GM18508 (cell line): ENCODE measurements around the gene ZFP3.
"Not testable (repeated sequence)": the region's sequence is repeated elsewhere in the genome, so short reads cannot be mapped to it uniquely, and the experiment has no call there.

Source experiments
- ATAC-seq: cut with Tn5 transposase; IDR thresholded peaks from one replicate; pipeline ENCODE4 v1.9.1; 2021; ENCODE audit warnings: moderate number of reproducible peaks; ENCODE audit not compliant: insufficient read depth, unreplicated experiment

The ZFP3 gene

DNA sequence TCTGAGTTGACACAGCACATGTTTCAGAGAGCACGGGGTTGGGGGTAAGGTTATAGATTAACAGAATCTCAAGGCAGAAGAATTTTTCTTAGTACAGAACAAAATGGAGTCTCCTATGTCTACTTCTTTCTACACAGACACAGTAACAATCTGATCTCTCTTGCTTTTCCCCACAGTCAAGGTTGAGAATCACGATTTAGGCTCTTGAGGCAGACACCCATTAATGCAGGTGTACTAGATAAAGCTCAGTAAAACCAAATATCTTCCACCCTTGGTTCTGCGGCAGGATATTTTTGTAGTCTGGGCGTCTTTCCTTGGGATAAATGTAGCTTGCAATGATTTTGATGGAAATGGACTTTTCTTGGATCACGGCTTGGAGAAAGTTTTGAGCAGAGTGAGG lies 2.8 kb upstream of the ZFP3 start:
- not testable (repeated sequence) for ATAC-seq

DNA sequence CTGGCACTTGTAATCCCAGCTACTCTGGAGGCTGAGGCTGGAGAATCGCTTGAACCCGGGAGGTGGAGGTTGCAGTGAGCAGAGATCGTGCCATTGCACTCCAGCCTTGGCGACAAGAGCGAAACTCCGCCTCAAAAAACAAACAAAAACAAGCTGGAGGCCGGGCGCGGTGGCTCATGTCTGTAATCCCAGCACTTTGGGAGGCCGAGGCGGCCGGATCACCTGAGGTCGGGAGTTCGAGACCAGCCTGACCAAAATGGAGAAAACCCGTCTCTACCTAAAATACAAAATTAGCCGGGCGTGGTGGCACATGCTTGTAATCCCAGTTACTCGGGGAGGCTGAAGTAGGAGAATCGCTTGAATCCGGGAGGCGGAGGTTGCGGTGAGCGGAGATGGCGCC lies 992 bp upstream of the ZFP3 start:
- ATAC-seq: not testable (repeated sequence)

DNA sequence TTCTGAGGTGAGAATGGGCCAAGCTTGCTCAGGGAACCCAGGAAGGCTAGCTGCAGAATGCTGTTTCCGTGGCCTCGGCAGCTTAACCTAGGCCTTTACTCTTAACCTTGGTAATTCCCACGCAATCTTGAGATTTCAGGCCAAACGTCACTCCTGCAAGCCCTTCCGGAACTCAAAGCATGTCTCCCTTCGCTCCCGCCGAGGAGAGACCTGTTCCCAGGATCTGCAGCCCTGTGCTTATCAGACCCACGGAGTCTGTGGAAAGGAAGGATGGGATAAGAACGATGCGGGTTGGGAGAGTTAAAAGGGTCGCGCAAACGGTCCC lies 524 bp upstream of the ZFP3 start:
- ATAC-seq: no peak

DNA sequence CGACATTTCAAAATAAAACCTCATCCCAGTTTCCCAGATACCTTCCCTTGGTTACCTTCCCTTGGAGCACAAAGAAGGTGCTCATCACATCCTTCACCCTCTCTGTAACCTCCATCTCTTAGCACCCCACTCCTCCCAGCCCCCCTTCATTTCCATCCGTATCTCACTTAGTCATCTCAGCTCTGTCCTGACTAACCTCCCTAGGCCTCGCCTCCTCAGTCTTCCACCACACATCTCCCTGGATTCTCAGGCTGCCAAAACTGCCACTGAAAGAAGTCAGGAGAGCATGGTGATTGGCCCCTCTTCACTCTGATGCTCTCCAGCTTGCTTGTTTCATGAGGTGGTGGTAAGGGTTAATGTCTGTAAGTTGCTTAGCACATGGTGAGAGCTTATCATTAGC lies 2.3 kb downstream of the ZFP3 start:
- no peak for ATAC-seq

DNA sequence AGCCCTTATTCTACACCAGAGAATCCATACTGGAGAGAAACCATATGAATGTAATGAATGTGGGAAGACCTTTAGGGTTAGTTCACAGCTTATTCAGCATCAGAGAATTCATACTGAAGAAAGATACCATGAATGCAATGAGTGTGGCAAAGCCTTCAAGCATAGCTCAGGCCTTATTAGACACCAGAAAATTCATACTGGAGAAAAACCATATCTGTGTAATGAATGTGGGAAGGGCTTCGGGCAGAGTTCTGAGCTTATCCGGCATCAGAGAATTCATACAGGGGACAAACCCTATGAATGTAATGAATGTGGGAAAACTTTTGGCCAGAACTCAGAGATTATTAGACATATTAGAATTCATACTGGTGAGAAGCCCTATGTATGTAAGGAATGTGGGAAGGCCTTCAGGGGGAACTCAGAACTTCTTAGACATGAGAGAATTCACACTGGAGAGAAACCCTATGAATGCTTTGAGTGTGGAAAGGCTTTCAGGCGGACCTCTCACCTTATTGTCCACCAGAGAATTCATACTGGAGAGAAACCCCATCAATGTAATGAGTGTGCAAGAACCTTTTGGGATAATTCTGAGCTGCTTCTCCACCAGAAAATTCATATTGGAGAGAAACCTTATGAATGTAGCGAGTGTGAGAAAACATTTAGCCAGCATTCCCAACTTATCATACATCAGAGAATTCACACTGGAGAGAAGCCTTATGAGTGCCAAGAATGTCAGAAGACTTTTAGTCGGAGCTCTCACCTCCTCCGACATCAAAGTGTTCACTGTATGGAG lies 14.1 kb downstream of the ZFP3 start:
- ATAC-seq: no peak

DNA sequence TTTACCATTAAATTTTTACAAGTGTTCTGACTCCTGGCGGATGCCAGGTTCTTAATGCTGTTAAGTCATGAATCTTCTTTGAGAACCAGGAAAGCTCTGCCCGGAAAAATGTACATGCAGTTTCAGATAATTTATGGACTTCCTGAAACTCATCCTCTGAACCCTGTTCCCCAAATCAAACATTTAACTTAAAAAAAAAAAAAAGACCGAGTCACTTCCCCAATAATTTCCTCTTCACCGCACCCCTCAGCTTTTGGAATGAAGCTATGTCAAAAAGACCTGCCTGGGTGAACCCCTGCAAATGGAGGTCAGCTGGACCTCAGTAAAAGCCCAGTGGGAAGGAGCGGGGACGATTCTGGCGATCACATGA lies 18.4 kb downstream of the ZFP3 start:
- ATAC-seq: no peak

DNA sequence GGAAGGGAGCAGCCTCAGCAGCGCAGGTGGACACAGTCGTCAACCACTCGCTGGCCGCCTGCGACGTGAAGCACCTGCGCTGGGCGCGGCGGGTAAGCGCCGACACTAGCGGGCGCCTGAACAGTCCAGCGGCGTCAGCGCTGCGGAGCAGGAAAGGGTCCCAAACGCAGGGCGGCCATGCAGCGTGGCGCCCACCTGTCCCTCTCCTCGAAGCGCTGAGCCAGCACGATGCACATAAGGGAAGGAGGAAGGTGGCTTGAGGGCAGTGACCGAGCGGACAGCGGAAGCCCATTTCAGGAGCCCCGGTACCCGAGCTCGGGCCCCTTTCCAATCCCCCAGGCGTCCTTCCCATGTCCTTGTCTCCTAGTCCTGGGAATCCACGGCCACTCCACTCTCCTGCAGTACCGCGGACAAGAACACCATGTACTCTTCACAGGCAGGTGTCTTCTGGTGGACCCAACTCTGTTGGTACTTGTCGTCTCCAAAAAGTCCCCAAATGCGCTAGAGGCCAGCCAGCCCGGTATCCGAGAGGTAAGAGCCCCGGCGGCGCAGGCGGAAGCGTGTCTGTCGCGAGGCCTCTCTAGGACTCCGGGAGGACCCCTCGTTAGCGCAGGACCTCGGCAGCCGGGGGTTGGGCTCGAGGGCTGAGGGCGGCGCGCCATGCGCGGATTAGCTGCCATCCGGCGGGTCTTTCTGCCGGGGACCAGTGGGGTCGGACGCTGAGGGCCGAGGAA lies 19.0 kb downstream of the ZFP3 start:
- ATAC-seq: no peak

DNA sequence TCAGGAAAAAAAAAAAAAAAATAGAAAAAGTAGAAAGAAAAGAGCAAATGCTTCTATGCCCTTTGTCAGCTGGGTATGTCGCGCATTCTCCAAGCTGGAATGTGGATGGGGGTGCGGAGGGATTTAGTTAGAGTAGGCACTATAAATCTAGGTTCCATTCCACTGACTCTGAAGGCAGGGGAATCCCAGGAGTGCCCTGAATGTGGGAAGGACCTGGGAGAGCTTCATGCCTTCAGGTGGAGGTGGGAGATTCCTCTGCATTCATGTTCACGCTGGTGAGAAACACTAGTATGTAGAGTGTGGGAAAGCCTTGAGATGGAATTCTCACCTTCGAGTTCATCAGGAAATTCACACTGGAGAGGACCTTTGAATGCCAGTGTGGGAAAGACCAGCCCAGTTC lies 21.0 kb downstream of the ZFP3 start:
- ATAC-seq: no peak

DNA sequence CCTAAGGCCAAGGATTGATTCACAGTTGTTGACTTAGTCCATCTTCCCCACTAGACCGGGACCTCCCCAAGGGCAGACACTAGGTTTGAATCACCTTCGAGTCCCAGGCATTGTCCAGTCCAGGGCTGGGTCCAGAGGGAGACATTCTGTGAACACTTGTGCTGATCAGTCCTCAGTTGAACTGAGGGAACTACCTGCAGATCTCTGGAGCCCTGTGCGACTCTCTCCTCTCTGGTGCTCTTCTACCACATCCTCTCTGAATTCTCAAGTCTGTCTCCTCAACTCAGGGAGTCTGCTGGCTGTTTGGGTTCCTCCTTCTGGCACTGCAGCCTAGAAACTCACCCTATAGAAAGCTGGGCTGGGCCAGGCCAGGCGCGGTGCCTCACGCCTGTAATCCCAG lies 22.6 kb downstream of the ZFP3 start:
- ATAC-seq: no peak

DNA sequence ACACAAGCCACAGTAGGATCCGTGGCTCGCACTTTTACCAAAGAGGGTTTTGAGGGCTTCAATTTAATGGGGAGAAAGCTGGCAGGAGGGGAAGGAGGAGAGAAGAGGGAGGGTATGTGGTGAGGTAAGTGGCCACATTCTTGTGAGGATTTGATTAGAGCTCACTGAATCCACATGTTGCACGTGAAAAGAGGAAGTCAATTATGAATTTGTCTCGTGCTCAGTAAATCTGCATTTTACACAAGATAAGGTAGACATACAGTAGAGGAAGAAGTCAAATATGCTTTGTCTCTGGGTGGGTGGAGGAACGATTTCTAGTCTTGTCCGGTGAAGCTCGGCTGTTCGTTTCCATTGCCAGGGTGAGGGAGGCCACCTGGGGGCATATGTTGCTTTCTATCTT lies 32.5 kb downstream of the ZFP3 start:
- no peak for ATAC-seq

DNA sequence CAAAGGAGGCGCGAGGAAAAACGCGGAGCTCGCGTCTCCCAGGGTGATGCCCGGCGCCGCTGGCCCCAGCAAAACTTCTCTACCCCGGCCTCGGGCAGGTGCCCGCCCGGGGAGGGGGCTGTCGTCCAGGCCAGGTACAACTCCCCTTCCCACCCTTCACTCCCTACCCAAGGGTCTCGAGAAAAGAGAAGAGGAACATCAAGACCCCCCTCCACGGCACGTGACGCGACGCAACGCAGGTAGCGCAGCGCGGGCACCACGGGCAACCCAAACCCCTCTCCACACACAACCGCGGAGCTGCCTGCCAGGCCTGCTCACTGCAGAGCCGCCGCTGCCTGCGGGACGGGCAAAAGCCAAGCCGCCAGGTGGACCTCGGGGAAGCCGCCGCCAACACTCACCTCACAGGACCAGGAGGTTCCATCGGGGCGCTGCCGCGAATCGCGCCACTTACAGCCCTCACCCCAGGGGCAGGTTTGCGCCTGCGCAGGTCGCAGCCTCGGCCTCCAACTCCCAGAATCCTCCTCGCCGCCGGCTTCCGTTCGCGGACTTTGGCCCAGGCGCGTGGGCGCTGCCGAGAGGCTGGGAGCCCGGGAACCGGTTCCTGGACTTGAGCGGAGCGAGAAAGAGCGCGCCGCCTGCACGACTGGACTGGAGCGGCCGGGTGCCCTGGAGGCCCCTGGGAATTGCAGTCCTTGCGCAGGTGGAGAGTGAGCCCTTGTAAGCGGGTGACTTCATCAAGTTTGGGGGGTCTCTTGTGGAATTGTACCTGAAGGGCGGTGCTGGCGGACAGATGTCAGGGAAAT lies 33.3 kb downstream of the ZFP3 start, which contains the start of gene ZNF232:
ZNF232 (minus strand) TSS at position 477 of the 803 bp plus-strand sequence; CDS start at position 421, 56 bp downstream.
- ATAC-seq: no peak

DNA sequence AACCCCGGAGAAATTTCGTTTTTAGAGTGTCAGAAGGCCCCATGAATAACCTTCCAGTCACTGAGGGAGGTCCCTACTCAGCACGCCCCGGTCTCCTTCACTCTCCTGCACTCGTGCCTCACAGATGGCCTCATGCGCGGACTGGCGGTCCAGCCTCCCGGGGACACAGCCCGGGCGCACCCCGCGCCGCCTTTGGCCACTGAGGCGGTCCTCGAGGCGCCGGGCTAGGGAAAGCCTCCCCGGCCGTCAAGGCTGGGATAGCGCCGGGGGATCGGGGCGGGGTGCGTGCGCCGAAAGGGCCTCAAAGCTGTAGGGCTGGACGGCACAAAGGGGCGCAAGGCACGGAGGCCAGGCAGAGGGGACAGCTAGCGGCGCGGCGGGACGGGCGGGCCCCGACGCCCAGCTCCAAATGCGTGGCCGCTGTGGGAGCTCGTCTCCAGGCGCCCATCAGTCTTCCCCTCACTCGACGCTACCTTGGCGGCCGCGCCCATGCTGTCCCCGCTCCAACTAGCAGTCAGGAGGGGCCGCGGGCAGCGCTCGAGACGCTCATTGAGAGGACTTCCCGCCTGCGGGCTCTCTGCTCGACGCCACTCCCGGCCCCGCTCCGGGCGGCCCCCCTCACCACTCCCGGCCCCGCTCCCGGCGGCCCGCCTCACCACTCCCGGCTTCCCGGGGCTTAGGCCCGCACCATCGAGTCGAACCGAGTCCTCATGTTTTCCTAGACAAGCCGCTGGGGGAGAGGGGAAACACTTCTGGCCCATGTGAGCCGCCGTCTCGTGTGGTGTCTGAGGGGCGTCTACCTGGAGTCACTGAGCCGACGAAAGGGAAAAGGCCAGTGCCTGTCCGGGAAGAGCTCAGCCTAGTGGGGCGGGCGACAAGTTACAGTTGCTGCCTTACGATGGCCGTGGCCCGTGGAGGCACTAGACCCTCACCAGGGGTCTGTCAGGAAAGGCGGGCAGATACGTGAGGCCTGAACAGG lies 37.7 kb downstream of the ZFP3 start, which contains the start of gene USP6:
USP6 (plus strand) TSS at position 360 of the 979 bp plus-strand sequence. CDS start 14,336 bp downstream, outside the sequence.
- ATAC-seq: no peak

DNA sequence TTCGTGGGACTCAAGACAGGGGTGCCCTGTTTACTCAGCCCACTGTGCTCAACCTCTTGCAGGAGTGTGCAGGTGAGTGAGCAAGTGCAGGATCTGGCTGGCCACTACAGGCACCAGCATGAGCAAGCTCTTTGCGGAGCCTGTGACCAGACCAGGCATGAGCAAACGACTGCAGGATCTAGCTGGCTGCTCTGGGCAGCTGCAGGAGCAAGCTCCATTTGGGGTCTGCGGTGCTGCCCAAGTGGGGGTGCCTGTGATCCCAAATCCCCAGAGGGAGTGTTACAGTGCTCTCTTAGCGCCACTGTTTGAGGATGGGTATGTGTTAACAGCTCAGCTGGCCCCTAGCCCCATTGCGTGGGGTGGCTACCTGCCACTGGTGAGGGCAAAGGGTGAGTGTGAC lies 40.0 kb downstream of the ZFP3 start:
- no peak for ATAC-seq

DNA sequence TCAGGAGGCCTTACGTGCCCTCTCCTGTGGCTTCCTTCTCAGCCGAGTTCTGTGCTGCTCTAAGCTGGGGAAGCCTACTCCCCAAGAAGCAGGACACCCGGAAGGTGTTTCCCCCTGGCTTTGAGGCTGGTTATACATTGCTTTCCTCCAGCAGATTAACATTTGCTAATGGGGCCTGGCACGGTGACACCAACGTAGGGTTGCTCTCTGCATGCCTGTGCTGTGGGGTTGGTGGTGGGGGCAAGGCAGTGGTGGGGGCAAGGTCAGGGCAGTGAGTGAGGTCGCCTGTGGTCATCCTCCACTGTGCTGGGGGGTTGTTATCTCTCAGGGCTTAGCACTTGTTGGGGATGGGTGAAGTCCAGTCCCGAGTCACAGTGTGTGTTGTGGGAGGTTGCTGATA lies 41.8 kb downstream of the ZFP3 start:
- ATAC-seq: no peak

DNA sequence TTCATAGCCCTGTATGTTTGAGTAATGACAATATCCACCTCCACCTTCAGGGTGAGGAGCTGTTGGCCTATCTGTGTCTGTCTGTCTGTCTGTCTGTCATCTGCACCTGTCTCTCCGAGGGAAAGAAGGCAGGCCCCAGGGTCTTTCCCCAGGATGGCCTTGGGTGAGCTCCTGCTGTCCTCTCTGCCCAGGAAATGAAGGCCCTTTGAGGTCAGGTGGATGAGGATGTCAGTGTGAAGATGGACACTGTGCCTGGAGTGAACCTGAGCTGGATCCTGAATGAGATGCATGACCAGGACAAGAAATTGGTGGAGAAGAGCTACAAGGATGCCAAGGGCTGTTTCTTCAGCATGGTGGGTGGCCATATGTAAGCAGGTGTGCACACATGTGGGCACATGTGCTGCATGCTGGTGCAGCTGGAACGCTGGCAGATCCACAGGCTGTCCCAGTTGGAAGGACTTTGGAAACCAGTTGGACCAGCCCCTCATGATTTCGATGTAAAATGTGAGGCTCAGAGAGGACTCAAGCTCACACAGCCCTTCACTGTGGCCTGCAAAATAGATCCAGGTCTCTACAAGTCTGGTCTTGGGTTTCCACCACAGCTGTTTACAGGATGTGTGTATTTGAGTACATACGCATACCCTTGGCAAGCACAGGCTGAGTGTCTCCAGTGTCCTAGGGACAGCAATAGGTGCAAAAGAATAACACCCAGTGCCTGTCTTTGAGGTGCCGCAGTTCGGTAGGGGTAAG lies 42.3 kb downstream of the ZFP3 start:
- ATAC-seq: not testable (repeated sequence)

DNA sequence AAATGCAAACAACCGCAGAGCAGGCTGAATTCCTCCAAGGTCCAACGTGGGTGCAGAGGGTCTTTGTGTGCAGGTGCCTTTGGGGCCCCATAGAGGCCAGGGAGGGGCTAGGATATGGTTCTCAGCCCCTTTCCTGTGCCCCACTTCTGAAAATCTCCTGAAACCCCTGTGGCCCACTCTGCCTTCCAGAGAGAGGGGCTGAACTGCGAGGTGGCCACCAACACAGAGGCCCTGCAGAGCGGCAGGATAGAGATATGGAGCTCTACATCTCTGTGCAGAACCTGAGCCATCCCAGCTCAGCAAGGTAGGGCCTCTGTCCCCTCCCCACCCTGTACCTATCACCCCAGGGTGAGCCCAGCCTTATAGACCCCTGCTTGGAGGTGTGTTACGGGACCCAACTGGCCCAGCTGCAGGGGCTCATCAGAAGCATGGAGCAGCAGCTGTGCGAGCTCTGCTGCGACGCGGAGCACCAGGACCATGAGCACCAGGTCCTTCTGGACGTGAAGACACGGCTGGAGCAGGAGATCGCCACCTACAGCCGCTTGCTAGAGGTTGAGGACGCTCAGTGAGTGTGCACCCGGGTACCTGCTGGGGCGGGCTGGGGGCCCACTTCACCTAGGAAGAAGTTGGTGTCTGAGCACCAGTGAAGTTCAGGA lies 43.0 kb downstream of the ZFP3 start:
- no peak for ATAC-seq

DNA sequence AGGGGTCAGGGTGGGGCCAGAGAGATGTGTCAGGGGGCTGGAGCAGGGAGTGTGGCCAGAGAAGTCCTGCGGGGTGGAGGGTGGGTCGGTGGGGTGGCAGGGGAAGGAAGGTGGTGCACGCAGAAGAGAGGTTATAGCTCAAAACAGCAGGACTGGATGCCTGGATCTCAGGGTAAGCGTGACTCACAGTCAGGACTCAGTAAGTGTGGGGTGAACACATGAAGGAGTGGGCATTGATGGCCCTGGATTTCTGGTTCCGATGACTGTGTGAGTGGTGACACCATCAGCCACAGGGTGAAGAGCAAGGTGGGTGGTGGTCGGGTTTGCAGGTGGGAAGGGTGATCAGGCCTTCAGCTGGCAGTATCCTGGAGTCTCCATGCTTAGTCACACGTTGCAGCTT lies 43.8 kb downstream of the ZFP3 start:
- not testable (repeated sequence) for ATAC-seq

DNA sequence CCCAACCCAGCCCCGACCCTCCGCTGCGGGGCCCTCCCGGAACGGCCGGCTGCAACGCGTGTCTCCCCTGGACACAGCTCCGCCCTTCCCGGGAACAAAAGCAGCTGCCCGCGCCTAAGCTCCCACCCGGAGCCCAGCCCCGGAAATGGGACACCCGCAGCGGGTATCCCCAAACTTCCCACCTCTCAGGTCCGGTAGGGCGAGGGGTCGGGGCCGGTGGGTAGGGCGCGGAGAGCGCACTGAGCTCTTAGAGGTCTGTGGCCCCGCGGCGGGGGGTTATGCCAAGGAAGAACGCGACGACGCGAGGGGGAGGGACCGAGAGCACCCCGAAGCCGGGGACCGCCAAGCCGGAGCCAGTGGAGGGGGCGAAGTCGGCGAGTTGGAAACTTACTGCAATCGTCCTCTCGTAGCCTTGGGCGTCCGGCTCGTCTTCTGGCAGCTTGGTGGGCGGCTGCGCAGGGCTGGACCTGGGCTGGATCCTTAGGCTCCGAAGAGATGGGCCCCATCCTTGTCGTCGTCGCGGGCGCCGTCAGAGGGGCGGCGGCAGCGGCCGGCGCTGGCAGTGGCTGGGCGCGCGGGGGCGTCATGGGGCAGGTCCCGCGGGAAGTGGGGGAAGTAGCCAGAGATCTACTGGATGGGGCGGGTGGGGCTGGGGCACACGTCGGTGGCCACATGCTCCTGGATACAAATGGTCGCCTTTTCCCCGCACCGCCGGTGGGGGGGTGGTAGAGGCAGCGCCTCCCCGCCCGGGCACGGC lies 44.5 kb downstream of the ZFP3 start:
- no peak for ATAC-seq
